B cell (primary cell): Measurements from ENCODE around the gene SPATA21.

ENCODE experiments used
- CTCF ChIP-seq: fragments of 200-600 bp; IDR thresholded peaks from one replicate; pipeline ENCODE4 v1.8.0; 2022; ENCODE audit warnings: antibody characterized with exemption, mild to moderate bottlenecking
- EZH2 ChIP-seq: IDR thresholded peaks from 2 replicates; pipeline ENCODE4 v1.6.1; 2012; ENCODE audit warnings: borderline replicate concordance, low read depth, mild to moderate bottlenecking, moderate library complexity, low read length; ENCODE audit not compliant: insufficient read depth, poor library complexity, severe bottlenecking

- TF ChIP-seq CTCF (no peak), EZH2 (no peak)
Observed at GRCh38 chr1:16406868-16407267, 30.4 kb downstream of the SPATA21 start.
